Peyer's patch (tissue), 4 donors: ENCODE results near the gene RHBDF2.
A peak's percentile ranks its signal among the peaks of the same experiment; 100 is the strongest.

Source experiments
- POLR2A ChIP-seq, 2 donors: fragments of 450-650 bp; IDR thresholded peaks; one replicate each; pipeline ENCODE4 v1.5.1; 2017; ENCODE audit warnings: antibody characterized with exemption in 2 of 2, mild to moderate bottlenecking in 2 of 2, moderate library complexity in 2 of 2
- TF ChIP-seq, protein P1 (sequence below), 6 experiments: fragments of 450-650 bp in 4 of 6; fragments of 200-600 bp in 2 of 6; sonication (generic) in 1 of 6; IDR thresholded peaks; one replicate each; pipeline ENCODE4 v1.5.1; 2017 to 2019; ENCODE audit warnings: antibody characterized with exemption in 6 of 6, mild to moderate bottlenecking in 3 of 6, moderate library complexity in 1 of 6

DNA sequence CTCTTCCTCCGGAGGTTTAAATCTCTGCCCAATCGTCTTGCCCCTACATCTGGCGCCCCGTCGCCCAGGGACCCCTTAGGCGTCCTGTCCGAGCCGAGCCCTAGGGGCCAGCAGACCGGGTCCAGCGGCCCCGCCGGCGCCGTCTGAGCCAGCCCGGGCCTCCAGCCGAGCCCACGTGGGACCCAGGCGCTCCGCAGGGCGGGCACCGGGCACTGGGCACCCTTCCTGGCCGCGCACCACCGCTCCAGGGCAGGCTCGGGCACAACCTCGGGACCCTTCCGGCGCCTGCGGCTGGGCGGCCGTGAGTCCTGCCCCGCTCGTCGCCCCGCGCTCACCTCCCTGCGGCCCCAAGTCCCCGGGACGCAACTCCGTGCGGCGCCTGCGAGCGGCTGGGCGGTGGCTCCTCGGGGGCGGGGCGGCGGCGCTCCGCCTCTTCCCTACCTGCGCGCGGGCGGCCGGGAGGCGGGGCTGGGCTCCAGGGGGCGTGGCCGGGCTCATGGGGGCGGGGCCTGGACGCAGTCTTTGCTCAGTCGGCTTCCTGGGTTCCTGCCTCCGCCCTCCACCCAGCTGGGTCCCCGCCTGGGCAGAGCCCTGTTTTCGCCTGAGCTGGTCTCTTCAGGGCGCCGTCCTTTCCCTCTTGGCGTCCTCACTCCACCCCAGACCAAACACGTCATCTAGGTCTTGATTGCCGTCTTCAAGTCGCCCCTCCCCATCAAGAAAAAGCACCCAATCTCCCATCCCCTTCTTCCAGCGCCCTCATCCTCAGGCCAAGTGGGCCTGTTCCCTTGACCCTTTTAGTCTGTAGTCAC, at the start of gene RHBDF2:
- TF ChIP-seq, protein P1, sequence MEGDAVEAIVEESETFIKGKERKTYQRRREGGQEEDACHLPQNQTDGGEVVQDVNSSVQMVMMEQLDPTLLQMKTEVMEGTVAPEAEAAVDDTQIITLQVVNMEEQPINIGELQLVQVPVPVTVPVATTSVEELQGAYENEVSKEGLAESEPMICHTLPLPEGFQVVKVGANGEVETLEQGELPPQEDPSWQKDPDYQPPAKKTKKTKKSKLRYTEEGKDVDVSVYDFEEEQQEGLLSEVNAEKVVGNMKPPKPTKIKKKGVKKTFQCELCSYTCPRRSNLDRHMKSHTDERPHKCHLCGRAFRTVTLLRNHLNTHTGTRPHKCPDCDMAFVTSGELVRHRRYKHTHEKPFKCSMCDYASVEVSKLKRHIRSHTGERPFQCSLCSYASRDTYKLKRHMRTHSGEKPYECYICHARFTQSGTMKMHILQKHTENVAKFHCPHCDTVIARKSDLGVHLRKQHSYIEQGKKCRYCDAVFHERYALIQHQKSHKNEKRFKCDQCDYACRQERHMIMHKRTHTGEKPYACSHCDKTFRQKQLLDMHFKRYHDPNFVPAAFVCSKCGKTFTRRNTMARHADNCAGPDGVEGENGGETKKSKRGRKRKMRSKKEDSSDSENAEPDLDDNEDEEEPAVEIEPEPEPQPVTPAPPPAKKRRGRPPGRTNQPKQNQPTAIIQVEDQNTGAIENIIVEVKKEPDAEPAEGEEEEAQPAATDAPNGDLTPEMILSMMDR (IDR thresholded peaks at IDR 0.05): peak in 1 of 6 experiments; percentile 3
- TF ChIP-seq POLR2A (IDR thresholded peaks at IDR 0.05): peak; percentile 60 to 64
